Uterus (tissue), 4 donors: Measurements from ENCODE around the gene TMEM89. TPM values are rescaled to one million over a fixed set of nuclear protein-coding genes. Genes with fewer than 3 reads are reported as not detected.

Source experiments
- DNase-seq, 2 donors: peaks; one replicate each; pipeline ENCODE4 v3.0.0-alpha.2; 2019 to 2020
- H3K27ac ChIP-seq, 2 donors: fragments of 200-600 bp; sonication (generic); 1 replicate in 1 of 2; 2 replicates in 1 of 2; pipeline ENCODE4 v1.5.1; 2016 to 2018
- H3K27me3 ChIP-seq, 2 donors: fragments of 200-600 bp; sonication (generic); one replicate each; pipeline ENCODE4 v1.5.1; 2018 to 2019; ENCODE audit warnings: control low read depth in 1 of 2
- H3K36me3 ChIP-seq, 2 donors: fragments of 200-600 bp; sonication (generic); one replicate each; pipeline ENCODE4 v1.5.1; 2019; ENCODE audit warnings: control low read depth in 1 of 2
- H3K4me1 ChIP-seq, 2 donors: fragments of 200-600 bp; sonication (generic); one replicate each; pipeline ENCODE4 v1.5.1; 2018 to 2019; ENCODE audit warnings: control low read depth in 1 of 2
- H3K4me3 ChIP-seq, 2 donors: fragments of 200-600 bp; sonication (generic); 1 replicate in 1 of 2; 2 replicates in 1 of 2; pipeline ENCODE4 v1.5.1; 2018 to 2019; ENCODE audit warnings: mild to moderate bottlenecking in 1 of 2
- H3K9me3 ChIP-seq, 2 donors: fragments of 200-600 bp; sonication (generic); one replicate each; pipeline ENCODE4 v1.5.1; 2019; ENCODE audit warnings: control low read depth in 1 of 2
- CTCF ChIP-seq, 4 experiments: fragments of 200-600 bp in 2 of 4; fragments of 450-650 bp in 2 of 4; sonication (generic) in 2 of 4; IDR thresholded peaks; one replicate each; pipeline ENCODE4 v1.5.1; 2016 to 2019; ENCODE audit warnings: antibody characterized with exemption in 4 of 4, mild to moderate bottlenecking in 2 of 4, moderate library complexity in 1 of 4
- POLR2A ChIP-seq, 2 donors: fragments of 450-650 bp; IDR thresholded peaks; one replicate each; pipeline ENCODE4 v1.6.1; 2016; ENCODE audit warnings: antibody characterized with exemption in 2 of 2, mild to moderate bottlenecking in 1 of 2, moderate library complexity in 1 of 2
- intact Hi-C: fragments of 100-400 bp; cut with DNase I; formaldehyde crosslinking; loops from one replicate; pipeline ENCODE4 v1.15.1; 2023; ENCODE audit warnings: low total_unique reads
- total RNA-seq, 4 donors: library from RNA; depleted of rRNA in 3 of 4; stranded (reverse); fragments of >200 nt in 3 of 4; gene quantifications; one replicate each; pipeline versions ENCODE4 v1.1.0 to v1.2.4, GENCODE V29; 2014 to 2023
- donor health status: DM: yes; HTN: yes; CAD: no.

The TMEM89 gene
- total RNA-seq, 4 donors from 2014 or later, result not detected

- H3K9me3 ChIP-seq, result no peaks in the 10 kb centered on the region
- no peaks in the 10 kb centered on the region for H3K4me1 ChIP-seq
- no peaks in the 10 kb centered on the region for H3K36me3 ChIP-seq
- no peak overlapping the region for H3K4me3 ChIP-seq
- H3K27me3 ChIP-seq, result no peaks in the 10 kb centered on the region
- DNase-seq, result no peak
- TF ChIP-seq POLR2A (IDR thresholded peaks at IDR 0.05), result no peak
- H3K27ac ChIP-seq, result no peak overlapping the region
- intact Hi-C loops, result no loop called here
Measured at GRCh38 chr3:48625600-48625999, 4.0 kb upstream of the TMEM89 start.

GRCh38 chr3:48624767-48625166 is 3.2 kb upstream of the TMEM89 start:
- Histone ChIP-seq H3K9me3 (no peaks in the 10 kb centered on the region), H3K36me3 (no peaks in the 10 kb centered on the region), H3K27ac (no peak overlapping the region), H3K27me3 (no peaks in the 10 kb centered on the region), H3K4me1 (no peaks in the 10 kb centered on the region), H3K4me3 (no peak overlapping the region)
- no peak for DNase-seq
- TF ChIP-seq POLR2A (IDR thresholded peaks at IDR 0.05) (no peak), CTCF (IDR thresholded peaks at IDR 0.05) (no peak)
- intact Hi-C loops, result no loop called here

GRCh38 chr3:48623851-48624547 is 2.4 kb upstream of the TMEM89 start:
- intact Hi-C loops, result no loop called here
- Histone ChIP-seq H3K4me1 (no peaks in the 10 kb centered on the region), H3K27ac (no peak overlapping the region), H3K36me3 (no peaks in the 10 kb centered on the region), H3K27me3 (no peaks in the 10 kb centered on the region), H3K9me3 (no peaks in the 10 kb centered on the region), H3K4me3 (no peak overlapping the region)
- TF ChIP-seq POLR2A (IDR thresholded peaks at IDR 0.05), result no peak
- no peak for TF ChIP-seq CTCF (IDR thresholded peaks at IDR 0.05)
- DNase-seq, result no peak

GRCh38 chr3:48619541-48620524 is 1.7 kb downstream of the TMEM89 start:
- Histone ChIP-seq H3K36me3 (no peaks in the 10 kb centered on the region), H3K27me3 (no peaks in the 10 kb centered on the region), H3K4me3 (no peak overlapping the region), H3K4me1 (no peaks in the 10 kb centered on the region), H3K9me3 (no peaks in the 10 kb centered on the region), H3K27ac (no peak overlapping the region)
- TF ChIP-seq POLR2A (IDR thresholded peaks at IDR 0.05) (no peak), CTCF (IDR thresholded peaks at IDR 0.05) (no peak)
- intact Hi-C loops, result no loop called here
- DNase-seq, result no peak

GRCh38 chr3:48617559-48617958 is 4.0 kb downstream of the TMEM89 start:
- intact Hi-C loops, result no loop called here
- no peak for DNase-seq
- H3K27ac ChIP-seq, result no peak overlapping the region
- TF ChIP-seq CTCF (IDR thresholded peaks at IDR 0.05), result no peak
- TF ChIP-seq POLR2A (IDR thresholded peaks at IDR 0.05), result no peak
- no peaks in the 10 kb centered on the region for H3K9me3 ChIP-seq
- no peaks in the 10 kb centered on the region for H3K27me3 ChIP-seq
- no peak overlapping the region for H3K4me3 ChIP-seq
- no peaks in the 10 kb centered on the region for H3K36me3 ChIP-seq
- H3K4me1 ChIP-seq, result no peaks in the 10 kb centered on the region
